Measurements from ENCODE around the gene SLC38A1.
A peak's percentile ranks its signal among the peaks of the same experiment; 100 is the strongest.

The SLC38A1 gene

GRCh38 chr12:46219877-46220655 lies 48.8 kb downstream of the SLC38A1 start:
- H3K27ac ChIP-seq (ENCODE audit: low read depth, low read length, poor library complexity, severe bottlenecking) = peak overlapping the region; percentile 99
- H3K9me3 ChIP-seq (ENCODE audit: low read length) = no peaks in the 10 kb centered on the region
- peak overlapping the region; percentile 59 for H3K9ac ChIP-seq (ENCODE audit: low read length)
- H3F3A ChIP-seq (ENCODE audit: insufficient read depth, low read length) = peaks cover 14% of the 10 kb centered on the region; the same call in 1 of the 2 replicates
- no peak overlapping the region for H3K4me3 ChIP-seq (ENCODE audit: low read depth, low read length, poor library complexity, severe bottlenecking)
- H3K4me2 ChIP-seq (ENCODE audit: low read length) = peak overlapping the region; percentile 75
- H3K9me2 ChIP-seq (ENCODE audit: low read depth, low read length) = no peaks in the 10 kb centered on the region
- no peaks in the 10 kb centered on the region for H4K20me1 ChIP-seq (ENCODE audit: insufficient read depth, low read length)
- peaks cover 97% of the 10 kb centered on the region for H3K4me1 ChIP-seq (ENCODE audit: insufficient read depth, low read length, severe bottlenecking)
- no peaks in the 10 kb centered on the region for H3K27me3 ChIP-seq (ENCODE audit: insufficient read depth, low read length)
- TF ChIP-seq EZH2 (IDR thresholded peaks at IDR 0.05; ENCODE audit: borderline replicate concordance, low read length) (no peak), CTCF (IDR thresholded peaks at IDR 0.05; ENCODE audit: low read length) (no peak)
- no peak overlapping the region for H2AFZ ChIP-seq (ENCODE audit: low read length)
- peaks cover 4% of the 10 kb centered on the region; the same call in 1 of the 2 replicates for H3K79me2 ChIP-seq (ENCODE audit: insufficient read depth, low read length)
- H3K36me3 ChIP-seq (ENCODE audit: insufficient read depth, low read length) = peaks cover 69% of the 10 kb centered on the region

- TF ChIP-seq CTCF (IDR thresholded peaks at IDR 0.05; ENCODE audit: low read length) (no peak), EZH2 (IDR thresholded peaks at IDR 0.05; ENCODE audit: borderline replicate concordance, low read length) (no peak)
- no peaks in the 10 kb centered on the region for H4K20me1 ChIP-seq (ENCODE audit: insufficient read depth, low read length)
- peaks cover 68% of the 10 kb centered on the region for H3K36me3 ChIP-seq (ENCODE audit: insufficient read depth, low read length)
- peak overlapping the region; percentile 59 for H3K9ac ChIP-seq (ENCODE audit: low read length)
- no peaks in the 10 kb centered on the region for H3K9me2 ChIP-seq (ENCODE audit: low read depth, low read length)
- peak overlapping the region; percentile 47 for H3K4me3 ChIP-seq (ENCODE audit: low read depth, low read length, poor library complexity, severe bottlenecking)
- peaks cover 4% of the 10 kb centered on the region; the same call in 1 of the 2 replicates for H3K79me2 ChIP-seq (ENCODE audit: insufficient read depth, low read length)
- no peaks in the 10 kb centered on the region for H3K27me3 ChIP-seq (ENCODE audit: insufficient read depth, low read length)
- H3K4me1 ChIP-seq (ENCODE audit: insufficient read depth, low read length, severe bottlenecking) = peaks cover 97% of the 10 kb centered on the region
- H3F3A ChIP-seq (ENCODE audit: insufficient read depth, low read length) = peaks cover 14% of the 10 kb centered on the region; the same call in 1 of the 2 replicates
- H3K27ac ChIP-seq (ENCODE audit: low read depth, low read length, poor library complexity, severe bottlenecking) = peak overlapping the region; percentile 99
- no peak overlapping the region for H2AFZ ChIP-seq (ENCODE audit: low read length)
- H3K4me2 ChIP-seq (ENCODE audit: low read length) = peak overlapping the region; percentile 75
- H3K9me3 ChIP-seq (ENCODE audit: low read length) = no peaks in the 10 kb centered on the region
Observed at GRCh38 chr12:46219132-46219876, 49.5 kb downstream of the SLC38A1 start.

- Histone ChIP-seq H3K9me2 (ENCODE audit: low read depth, low read length) (no peaks in the 10 kb centered on the region), H2AFZ (ENCODE audit: low read length) (no peak overlapping the region), H3K36me3 (ENCODE audit: insufficient read depth, low read length) (peaks cover 67% of the 10 kb centered on the region), H3K79me2 (ENCODE audit: insufficient read depth, low read length) (peaks cover 11% of the 10 kb centered on the region), H3K4me1 (ENCODE audit: insufficient read depth, low read length, severe bottlenecking) (peaks cover 97% of the 10 kb centered on the region), H3K27ac (ENCODE audit: low read depth, low read length, poor library complexity, severe bottlenecking) (peak overlapping the region; percentile 99), H3K4me2 (ENCODE audit: low read length) (peak overlapping the region; percentile 75), H3K27me3 (ENCODE audit: insufficient read depth, low read length) (no peaks in the 10 kb centered on the region), H3K4me3 (ENCODE audit: low read depth, low read length, poor library complexity, severe bottlenecking) (peak overlapping the region; percentile 47), H3F3A (ENCODE audit: insufficient read depth, low read length) (peaks cover 14% of the 10 kb centered on the region; the same call in 1 of the 2 replicates), H3K9me3 (ENCODE audit: low read length) (no peaks in the 10 kb centered on the region), H3K9ac (ENCODE audit: low read length) (peak overlapping the region; percentile 59), H4K20me1 (ENCODE audit: insufficient read depth, low read length) (no peaks in the 10 kb centered on the region)
- TF ChIP-seq EZH2 (IDR thresholded peaks at IDR 0.05; ENCODE audit: borderline replicate concordance, low read length) (no peak), CTCF (IDR thresholded peaks at IDR 0.05; ENCODE audit: low read length) (no peak)
Observed at GRCh38 chr12:46218322-46219095, 50.3 kb downstream of the SLC38A1 start.
